GM19099 (cell line): Measurements from ENCODE around the gene CHRNB2.

Source experiments
- POLR2A ChIP-seq: IDR thresholded peaks from 3 replicates; pipeline ENCODE4 v1.6.1; 2011; ENCODE audit warnings: low read depth; ENCODE audit not compliant: insufficient read length; ENCODE audit errors: extremely low read depth

The CHRNB2 gene

GRCh38 chr1:154584267-154584994 lies 16.9 kb downstream of the CHRNB2 start:
- no peak for TF ChIP-seq POLR2A

- TF ChIP-seq POLR2A: no peak
These were observed 18.7 kb downstream of the CHRNB2 start for GRCh38 chr1:154586231-154586630.

- no peak for TF ChIP-seq POLR2A
These were observed 19.1 kb downstream of the CHRNB2 start for GRCh38 chr1:154586641-154587040.

- no peak for TF ChIP-seq POLR2A
These were observed 22.2 kb downstream of the CHRNB2 start for GRCh38 chr1:154589780-154590179.

GRCh38 chr1:154590756-154591155 lies 23.2 kb downstream of the CHRNB2 start:
- TF ChIP-seq POLR2A: no peak

- no peak for TF ChIP-seq POLR2A
These were observed 23.6 kb downstream of the CHRNB2 start for GRCh38 chr1:154591206-154591605.

GRCh38 chr1:154593390-154593789 lies 25.8 kb downstream of the CHRNB2 start:
- no peak for TF ChIP-seq POLR2A

GRCh38 chr1:154594811-154595210 lies 27.2 kb downstream of the CHRNB2 start:
- TF ChIP-seq POLR2A: no peak

GRCh38 chr1:154595621-154596020 lies 28.0 kb downstream of the CHRNB2 start:
- no peak for TF ChIP-seq POLR2A

- TF ChIP-seq POLR2A: no peak
These were observed 31.5 kb downstream of the CHRNB2 start for GRCh38 chr1:154598871-154599635.

- no peak for TF ChIP-seq POLR2A
These were observed 32.1 kb downstream of the CHRNB2 start for GRCh38 chr1:154599658-154600057.

GRCh38 chr1:154603317-154603716 lies 35.7 kb downstream of the CHRNB2 start:
- TF ChIP-seq POLR2A: no peak

GRCh38 chr1:154605534-154605933 lies 38.0 kb downstream of the CHRNB2 start:
- TF ChIP-seq POLR2A: no peak

- TF ChIP-seq POLR2A: no peak
These were observed 39.6 kb downstream of the CHRNB2 start for GRCh38 chr1:154607106-154607608.

GRCh38 chr1:154607609-154608396 lies 40.2 kb downstream of the CHRNB2 start, which contains the start of gene ADAR:
TSS of gene ADAR (minus strand) at chr1:154608186. CDS start at chr1:154608006, 180 bp downstream.
- peak; percentile 84 for TF ChIP-seq POLR2A
